ENCODE data around the gene NLRC5. TPM values are rescaled to one million over a fixed set of nuclear protein-coding genes. Genes with fewer than 3 reads are reported as not detected.
A peak's percentile ranks its signal among the peaks of the same experiment; 100 is the strongest.

The NLRC5 gene
- total RNA-seq, 4 donors from 2014 or later, result 14.9 to 77.0 (median 23.9) TPM

- no peak overlapping the region for H3K27ac ChIP-seq
- H3K4me1 ChIP-seq, result no peaks in the 10 kb centered on the region
- H3K4me3 ChIP-seq, result no peak overlapping the region
Measured at GRCh38 chr16:56977823-56978430, 11.4 kb upstream of the NLRC5 start.

GRCh38 chr16:56980201-56980535, 9.2 kb upstream of the NLRC5 start:
- Histone ChIP-seq H3K4me3 (no peak overlapping the region), H3K36me3 (no peaks in the 10 kb centered on the region), H3K27me3 (no peaks in the 10 kb centered on the region), H3K4me1 (peaks cover 0 to 2% of the 10 kb centered on the region in 2 donors), H3K9me3 (no peaks in the 10 kb centered on the region), H3K27ac (no peak overlapping the region)
- intact Hi-C loops (cut with DNase I; ENCODE audit: low total_unique reads), result no loop called here
- TF ChIP-seq POLR2A (IDR thresholded peaks at IDR 0.05) (no peak), CTCF (IDR thresholded peaks at IDR 0.05) (no peak)
- no peak for DNase-seq

More at GRCh38 chr16:56977823-56978430, 11.4 kb upstream of the NLRC5 start:
- Histone ChIP-seq H3K9me3 (no peaks in the 10 kb centered on the region), H3K36me3 (no peaks in the 10 kb centered on the region), H3K27me3 (no peaks in the 10 kb centered on the region)
- no peak for TF ChIP-seq CTCF (IDR thresholded peaks at IDR 0.05)
- TF ChIP-seq POLR2A (IDR thresholded peaks at IDR 0.05), result no peak
- intact Hi-C loops (cut with DNase I; ENCODE audit: low total_unique reads), result no loop called here
- DNase-seq, result no peak

- Histone ChIP-seq H3K27ac (peak overlapping the region in 1 of 2 donors; percentile 23), H3K27me3 (no peaks in the 10 kb centered on the region), H3K4me3 (no peak overlapping the region), H3K36me3 (no peaks in the 10 kb centered on the region), H3K9me3 (no peaks in the 10 kb centered on the region), H3K4me1 (peaks cover 0 to 5% of the 10 kb centered on the region in 2 donors)
- DNase-seq, result no peak
- TF ChIP-seq POLR2A (IDR thresholded peaks at IDR 0.05) (no peak), CTCF (IDR thresholded peaks at IDR 0.05) (no peak)
- intact Hi-C loops (cut with DNase I; ENCODE audit: low total_unique reads), result no loop called here
Measured at GRCh38 chr16:56980792-56981724, 8.3 kb upstream of the NLRC5 start.

DNA sequence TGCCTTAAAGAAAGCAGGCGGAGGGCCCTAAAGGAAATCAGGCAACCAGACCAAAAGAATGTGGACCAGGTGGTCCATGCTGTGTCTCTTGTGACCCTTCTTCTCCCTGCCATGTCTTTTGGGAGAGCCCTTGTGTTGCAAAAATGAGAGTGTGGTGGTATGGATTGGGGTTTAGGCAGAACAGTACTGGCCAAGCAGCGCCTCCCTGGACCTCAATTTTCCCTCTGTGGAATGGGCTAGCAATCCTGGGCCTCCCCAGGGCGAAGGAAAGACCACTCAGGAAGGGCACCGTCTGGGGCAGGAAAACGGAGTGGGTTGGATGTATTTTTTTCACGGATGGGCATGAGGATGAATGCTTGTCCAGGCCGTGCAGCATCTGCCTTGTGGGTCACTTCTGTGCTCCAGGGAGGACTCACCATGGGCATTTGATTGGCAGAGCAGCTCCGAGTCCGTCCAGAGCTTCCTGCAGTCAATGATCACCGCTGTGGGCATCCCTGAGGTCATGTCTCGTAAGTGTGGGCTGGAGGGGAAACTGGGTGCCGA, 7.6 kb upstream of the NLRC5 start:
- Histone ChIP-seq H3K27ac (no peak overlapping the region), H3K36me3 (no peaks in the 10 kb centered on the region), H3K27me3 (no peaks in the 10 kb centered on the region), H3K4me3 (no peak overlapping the region), H3K4me1 (peaks cover 0 to 5% of the 10 kb centered on the region in 2 donors), H3K9me3 (no peaks in the 10 kb centered on the region)
- DNase-seq, result no peak
- intact Hi-C loops (cut with DNase I; ENCODE audit: low total_unique reads), result no loop called here
- TF ChIP-seq POLR2A (IDR thresholded peaks at IDR 0.05) (no peak), CTCF (IDR thresholded peaks at IDR 0.05) (no peak)

DNA sequence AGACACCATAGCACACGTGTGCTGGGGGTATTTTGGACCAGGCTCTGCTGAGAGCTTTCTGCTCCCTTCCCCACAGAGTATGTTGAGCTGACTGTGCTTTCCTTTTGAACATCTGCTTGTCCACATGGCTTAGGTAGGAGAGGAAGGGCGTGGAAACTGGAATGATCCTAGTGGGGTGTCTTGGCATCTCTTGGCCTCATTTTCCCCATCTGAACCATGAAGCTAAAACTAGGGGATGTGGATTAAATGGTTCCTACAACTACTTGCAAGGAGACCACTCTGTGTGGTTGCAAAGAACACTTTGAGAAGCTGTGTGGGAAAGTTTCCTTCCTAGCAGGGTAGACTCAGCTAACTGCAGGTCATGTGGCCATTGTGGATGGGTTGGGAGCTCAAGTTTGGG, 6.7 kb upstream of the NLRC5 start:
- Histone ChIP-seq H3K4me1 (peaks cover 0 to 5% of the 10 kb centered on the region in 2 donors), H3K27ac (no peak overlapping the region), H3K9me3 (no peaks in the 10 kb centered on the region), H3K4me3 (no peak overlapping the region), H3K27me3 (no peaks in the 10 kb centered on the region), H3K36me3 (no peaks in the 10 kb centered on the region)
- TF ChIP-seq CTCF (IDR thresholded peaks at IDR 0.05), result no peak
- intact Hi-C loops (cut with DNase I; ENCODE audit: low total_unique reads), result no loop called here
- DNase-seq, result no peak
